WTC11 (cell line): ENCODE data around the gene NAPB. TPM values are rescaled to one million over a fixed set of nuclear protein-coding genes. Genes with fewer than 3 reads are reported as not detected.
A peak's percentile ranks its signal among the peaks of the same experiment; 100 is the strongest.

Experiments used
- ATAC-seq: fragments of 200-7000 bp; cut with Tn5 transposase; 2 replicates; pipeline ENCODE4 v1.10.0; 2021; ENCODE audit warnings: mild to moderate bottlenecking, moderate library complexity
- CTCF ChIA-PET: fragments of 300-600 bp; sonication (Branson Sonifier 250); formaldehyde crosslinking; loops from one replicate; lab custom pipeline; 2021; ENCODE audit warnings: antibody characterized with exemption; lab: Charles Lee
- POLR2A ChIA-PET: fragments of 350-600 bp; sonication (Branson Sonifier 250); formaldehyde crosslinking; loops from one replicate; lab custom pipeline; 2021; ENCODE audit warnings: antibody characterized with exemption; lab: Charles Lee
- DNase-seq: peaks from one replicate; pipeline ENCODE4 v3.0.0; 2021; ENCODE audit warnings: low spot score
- H3K27ac Mint-ChIP-seq: 2 replicates; pipeline ENCODE4 v1.8.0; 2021; ENCODE audit warnings: mixed read lengths
- H3K27me3 Mint-ChIP-seq: 2 replicates; pipeline ENCODE4 v1.8.0; 2021; ENCODE audit warnings: low read depth, mild to moderate bottlenecking, moderate library complexity, mixed read lengths
- H3K36me3 Mint-ChIP-seq: 2 replicates; pipeline ENCODE4 v1.8.0; 2021; ENCODE audit warnings: mixed read lengths
- H3K4me1 Mint-ChIP-seq: 2 replicates; pipeline ENCODE4 v1.8.0; 2022; ENCODE audit warnings: mixed read lengths
- H3K4me3 Mint-ChIP-seq: 2 replicates; pipeline ENCODE4 v1.8.0; 2021; ENCODE audit warnings: mild to moderate bottlenecking, moderate library complexity, mixed read lengths
- H3K9me3 Mint-ChIP-seq: 2 replicates; pipeline ENCODE4 v1.8.0; 2021; ENCODE audit warnings: mixed read lengths
- CTCF ChIP-seq: fragments of 200-600 bp; IDR thresholded peaks from 2 replicates; pipeline ENCODE4 v1.8.0; 2022; ENCODE audit warnings: antibody characterized with exemption
- FOXP1 ChIP-seq: sonication (generic); formaldehyde crosslinking; IDR thresholded peaks from 2 replicates; pipeline ENCODE4 v1.8.0; 2022; ENCODE audit warnings: missing genetic modification reagents, mild to moderate bottlenecking, moderate library complexity, borderline replicate concordance
- GABPB1 ChIP-seq: sonication (generic); formaldehyde crosslinking; IDR thresholded peaks from 2 replicates; pipeline ENCODE4 v1.8.1; 2023; ENCODE audit warnings: mild to moderate bottlenecking, missing genetic modification reagents
- JAZF1 ChIP-seq: fragments of 250-450 bp; sonication (Bioruptor Pico); IDR thresholded peaks from 2 replicates; pipeline ENCODE4 v1.9.0; 2021; ENCODE audit warnings: moderate library complexity, mild to moderate bottlenecking, inconsistent platforms
- KAT7 ChIP-seq: sonication (generic); formaldehyde crosslinking; IDR thresholded peaks from 2 replicates; pipeline ENCODE4 v1.8.1; 2023; ENCODE audit warnings: missing genetic modification reagents, mild to moderate bottlenecking, borderline replicate concordance
- MYBL2 ChIP-seq: sonication (generic); formaldehyde crosslinking; IDR thresholded peaks from 2 replicates; pipeline ENCODE4 v1.8.1; 2023; ENCODE audit warnings: mild to moderate bottlenecking, moderate library complexity, missing genetic modification reagents
- NFYB ChIP-seq: sonication (generic); formaldehyde crosslinking; conservative IDR thresholded peaks from 2 replicates; pipeline ENCODE4 v1.8.0; 2022; ENCODE audit warnings: low read depth, missing genetic modification reagents
- OVOL2 ChIP-seq: fragments of 250-450 bp; sonication (Bioruptor Pico); IDR thresholded peaks from 2 replicates; pipeline ENCODE4 v1.9.0; 2021; ENCODE audit warnings: mild to moderate bottlenecking, borderline replicate concordance
- PRDM15 ChIP-seq: sonication (generic); formaldehyde crosslinking; IDR thresholded peaks from 2 replicates; pipeline ENCODE4 v1.8.0; 2022; ENCODE audit warnings: missing genetic modification reagents
- SOX15 ChIP-seq: fragments of 250-450 bp; sonication (Bioruptor Pico); IDR thresholded peaks from 2 replicates; pipeline ENCODE4 v1.9.0; 2021; ENCODE audit warnings: mild to moderate bottlenecking
- TEAD1 ChIP-seq: sonication (generic); formaldehyde crosslinking; IDR thresholded peaks from 2 replicates; pipeline ENCODE4 v1.8.0; 2022; ENCODE audit warnings: mild to moderate bottlenecking, missing genetic modification reagents
- ZNF121 ChIP-seq: sonication (generic); formaldehyde crosslinking; IDR thresholded peaks from 2 replicates; pipeline ENCODE4 v1.8.0; 2023; ENCODE audit warnings: missing genetic modification reagents
- ZNF138 ChIP-seq: sonication (generic); formaldehyde crosslinking; conservative IDR thresholded peaks from 2 replicates; pipeline ENCODE4 v1.8.1; 2022; ENCODE audit warnings: mild to moderate bottlenecking, moderate library complexity, missing genetic modification reagents
- ZNF232 ChIP-seq: sonication (generic); formaldehyde crosslinking; IDR thresholded peaks from 2 replicates; pipeline ENCODE4 v1.8.0; 2022; ENCODE audit warnings: mild to moderate bottlenecking, missing genetic modification reagents
- ZNF317 ChIP-seq: sonication (generic); formaldehyde crosslinking; IDR thresholded peaks from 2 replicates; pipeline ENCODE4 v1.8.1; 2023; ENCODE audit warnings: low read depth, mild to moderate bottlenecking, moderate library complexity, missing genetic modification reagents, borderline replicate concordance
- total RNA-seq: library from RNA; stranded (reverse); gene quantifications from 3 replicates; pipeline ENCODE4 v1.2.3, GENCODE V29; 2021
- TF ChIP-seq, protein P1 (sequence below): sonication (generic); formaldehyde crosslinking; IDR thresholded peaks from 2 replicates; pipeline ENCODE4 v1.8.1; 2022; ENCODE audit warnings: mild to moderate bottlenecking, moderate library complexity, missing genetic modification reagents
- TF ChIP-seq, protein P2 (sequence below): fragments of 250-450 bp; sonication (Bioruptor Pico); IDR thresholded peaks from 2 replicates; pipeline ENCODE4 v1.9.0; 2021; ENCODE audit warnings: mild to moderate bottlenecking
- TF ChIP-seq, protein P3 (sequence below): sonication (generic); formaldehyde crosslinking; IDR thresholded peaks from 2 replicates; pipeline ENCODE4 v1.8.0; 2023; ENCODE audit warnings: missing genetic modification reagents
- TF ChIP-seq, protein P4 (sequence below): sonication (generic); formaldehyde crosslinking; IDR thresholded peaks from 2 replicates; pipeline ENCODE4 v1.8.0; 2022; ENCODE audit warnings: mild to moderate bottlenecking, missing genetic modification reagents

The NAPB gene
- total RNA-seq, 1 experiment from 2014 or later: 12.9 TPM

- peak; percentile 61 for DNase-seq
- peak overlapping the region; percentile 97 for H3K4me3 Mint-ChIP-seq
- TF ChIP-seq MYBL2 (CRISPR knock-in tag): 0 out of 2 replicates have a peak, but pooled peaks have one; percentile 7
- TF ChIP-seq, protein P1, sequence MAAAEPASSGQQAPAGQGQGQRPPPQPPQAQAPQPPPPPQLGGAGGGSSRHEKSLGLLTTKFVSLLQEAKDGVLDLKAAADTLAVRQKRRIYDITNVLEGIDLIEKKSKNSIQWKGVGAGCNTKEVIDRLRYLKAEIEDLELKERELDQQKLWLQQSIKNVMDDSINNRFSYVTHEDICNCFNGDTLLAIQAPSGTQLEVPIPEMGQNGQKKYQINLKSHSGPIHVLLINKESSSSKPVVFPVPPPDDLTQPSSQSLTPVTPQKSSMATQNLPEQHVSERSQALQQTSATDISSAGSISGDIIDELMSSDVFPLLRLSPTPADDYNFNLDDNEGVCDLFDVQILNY (CRISPR knock-in tag): no peak
- no peak for TF ChIP-seq ZNF317 (CRISPR knock-in tag)
- no peak for TF ChIP-seq KAT7
- 0 out of 2 replicates have a peak, but pooled peaks have one; percentile 25 for TF ChIP-seq GABPB1
- no peak for TF ChIP-seq ZNF121 (CRISPR knock-in tag)
- no peak for TF ChIP-seq ZNF138 (CRISPR knock-in tag)
- no peak for TF ChIP-seq OVOL2 (CRISPR knock-in tag)
- TF ChIP-seq, protein P2, sequence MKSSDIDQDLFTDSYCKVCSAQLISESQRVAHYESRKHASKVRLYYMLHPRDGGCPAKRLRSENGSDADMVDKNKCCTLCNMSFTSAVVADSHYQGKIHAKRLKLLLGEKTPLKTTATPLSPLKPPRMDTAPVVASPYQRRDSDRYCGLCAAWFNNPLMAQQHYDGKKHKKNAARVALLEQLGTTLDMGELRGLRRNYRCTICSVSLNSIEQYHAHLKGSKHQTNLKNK (CRISPR knock-in tag): no peak
- TF ChIP-seq TEAD1 (CRISPR knock-in tag): no peak
- no peak for TF ChIP-seq NFYB
- peak; percentile 47; the same call in 1 of the 2 replicates for TF ChIP-seq FOXP1 (CRISPR knock-in tag)
- no peak for TF ChIP-seq CTCF
- TF ChIP-seq, protein P3, sequence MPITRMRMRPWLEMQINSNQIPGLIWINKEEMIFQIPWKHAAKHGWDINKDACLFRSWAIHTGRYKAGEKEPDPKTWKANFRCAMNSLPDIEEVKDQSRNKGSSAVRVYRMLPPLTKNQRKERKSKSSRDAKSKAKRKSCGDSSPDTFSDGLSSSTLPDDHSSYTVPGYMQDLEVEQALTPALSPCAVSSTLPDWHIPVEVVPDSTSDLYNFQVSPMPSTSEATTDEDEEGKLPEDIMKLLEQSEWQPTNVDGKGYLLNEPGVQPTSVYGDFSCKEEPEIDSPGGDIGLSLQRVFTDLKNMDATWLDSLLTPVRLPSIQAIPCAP (CRISPR knock-in tag): peak; percentile 38; the same call in 1 of the 2 replicates
- TF ChIP-seq JAZF1: no peak
- no peak for TF ChIP-seq ZNF232 (CRISPR knock-in tag)
- TF ChIP-seq SOX15 (CRISPR knock-in tag): no peak
- TF ChIP-seq PRDM15: no peak
- TF ChIP-seq, protein P4, sequence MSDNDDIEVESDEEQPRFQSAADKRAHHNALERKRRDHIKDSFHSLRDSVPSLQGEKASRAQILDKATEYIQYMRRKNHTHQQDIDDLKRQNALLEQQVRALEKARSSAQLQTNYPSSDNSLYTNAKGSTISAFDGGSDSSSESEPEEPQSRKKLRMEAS (CRISPR knock-in tag): no peak
- CTCF ChIA-PET: interaction anchor here (1.0 to 2.5 kb wide), 12 partner anchors 11 to 764 kb away, joined by 3 to 27 read pairs (median 6); partner anchors contain the start of genes NAPB and THBD
- H3K36me3 Mint-ChIP-seq: peaks cover 12% of the 10 kb centered on the region
- H3K9me3 Mint-ChIP-seq: no peaks in the 10 kb centered on the region
- ATAC-seq: peak; percentile 7
- POLR2A ChIA-PET: no interaction called here
- H3K27me3 Mint-ChIP-seq: no peaks in the 10 kb centered on the region; the same call in none of the 2 replicates
- peaks cover 40% of the 10 kb centered on the region for H3K4me1 Mint-ChIP-seq
- H3K27ac Mint-ChIP-seq: peak overlapping the region; percentile 25
These were observed 70.1 kb downstream of the NAPB start for GRCh38 chr20:23350904-23351838.
